Measurements from ENCODE around the gene DLGAP5.

DLGAP5 gene

GRCh38 chr14:55180006-55180405 is 11.4 kb downstream of the DLGAP5 start:
- ChIA-PET POLR2A (no interaction called here), CTCF (no interaction called here)
- TF ChIP-seq ZNF384 (IDR thresholded peaks at IDR 0.05) (no peak), L3MBTL2 (conservative IDR thresholded peaks at IDR 0.05) (no peak), LEF1 (IDR thresholded peaks at IDR 0.05; ENCODE audit: borderline replicate concordance) (no peak), CTBP1 (IDR thresholded peaks at IDR 0.05; ENCODE audit: borderline replicate concordance) (no peak), HDGF (IDR thresholded peaks at IDR 0.05; ENCODE audit: borderline replicate concordance) (no peak), PKNOX1 (IDR thresholded peaks at IDR 0.05) (no peak), NFRKB (IDR thresholded peaks at IDR 0.05) (no peak)
- no peak for DNase-seq (ENCODE audit: extremely low spot score)

GRCh38 chr14:55170526-55170925 is 20.9 kb downstream of the DLGAP5 start:
- POLR2A ChIA-PET: no interaction called here
- no peak for TF ChIP-seq TARDBP (IDR thresholded peaks at IDR 0.05)
- no peak for TF ChIP-seq FOXA1 (IDR thresholded peaks at IDR 0.05)
- TF ChIP-seq L3MBTL2 (conservative IDR thresholded peaks at IDR 0.05): no peak
- TF ChIP-seq FOXK2 (IDR thresholded peaks at IDR 0.05): no peak
- TF ChIP-seq SUZ12 (IDR thresholded peaks at IDR 0.05): no peak
- TF ChIP-seq ZNF384 (IDR thresholded peaks at IDR 0.05): no peak
- TF ChIP-seq SP1 (IDR thresholded peaks at IDR 0.05): no peak
- TF ChIP-seq LEF1 (IDR thresholded peaks at IDR 0.05; ENCODE audit: borderline replicate concordance): no peak
- no peak for TF ChIP-seq ARNT (IDR thresholded peaks at IDR 0.05)
- TF ChIP-seq CTBP1 (IDR thresholded peaks at IDR 0.05; ENCODE audit: borderline replicate concordance): no peak
- TF ChIP-seq BHLHE40 (IDR thresholded peaks at IDR 0.05; ENCODE audit: borderline replicate concordance): no peak
- no peak for TF ChIP-seq FOXM1 (IDR thresholded peaks at IDR 0.05; ENCODE audit: borderline replicate concordance)
- TF ChIP-seq NFRKB (IDR thresholded peaks at IDR 0.05): no peak
- TF ChIP-seq PKNOX1 (IDR thresholded peaks at IDR 0.05): no peak
- TF ChIP-seq ELF4 (IDR thresholded peaks at IDR 0.05): no peak
- no peak for TF ChIP-seq HDGF (IDR thresholded peaks at IDR 0.05; ENCODE audit: borderline replicate concordance)
- CTCF ChIA-PET: no interaction called here
- DNase-seq (ENCODE audit: extremely low spot score): no peak

- CTCF ChIA-PET: interaction anchor here (0.7 to 1.6 kb wide), 6 partner anchors 66 to 558 kb away, joined by 3 to 17 read pairs (median 4); partner anchors contain the start of gene MAPK1IP1L
- no peak for TF ChIP-seq FOXM1 (IDR thresholded peaks at IDR 0.05; ENCODE audit: borderline replicate concordance)
- TF ChIP-seq ZNF384 (IDR thresholded peaks at IDR 0.05): no peak
- TF ChIP-seq CTBP1 (IDR thresholded peaks at IDR 0.05; ENCODE audit: borderline replicate concordance): no peak
- no peak for TF ChIP-seq TARDBP (IDR thresholded peaks at IDR 0.05)
- no peak for TF ChIP-seq LEF1 (IDR thresholded peaks at IDR 0.05; ENCODE audit: borderline replicate concordance)
- no peak for TF ChIP-seq HDGF (IDR thresholded peaks at IDR 0.05; ENCODE audit: borderline replicate concordance)
- TF ChIP-seq L3MBTL2 (conservative IDR thresholded peaks at IDR 0.05): no peak
- TF ChIP-seq FOXA1 (IDR thresholded peaks at IDR 0.05): no peak
- TF ChIP-seq SP1 (IDR thresholded peaks at IDR 0.05): no peak
- TF ChIP-seq NFRKB (IDR thresholded peaks at IDR 0.05): no peak
- TF ChIP-seq BHLHE40 (IDR thresholded peaks at IDR 0.05; ENCODE audit: borderline replicate concordance): no peak
- no peak for TF ChIP-seq PKNOX1 (IDR thresholded peaks at IDR 0.05)
- no peak for TF ChIP-seq ELF4 (IDR thresholded peaks at IDR 0.05)
- no peak for TF ChIP-seq ARNT (IDR thresholded peaks at IDR 0.05)
- TF ChIP-seq SUZ12 (IDR thresholded peaks at IDR 0.05): no peak
- no peak for TF ChIP-seq FOXK2 (IDR thresholded peaks at IDR 0.05)
- POLR2A ChIA-PET: interaction anchor here (1.0 kb wide), 1 partner anchor 134 kb away, joined by 3 read pairs; the partner anchor contains the start of genes SOCS4 and WDHD1
- no peak for DNase-seq (ENCODE audit: extremely low spot score)
Observed at GRCh38 chr14:55160989-55161388, 30.4 kb downstream of the DLGAP5 start.

- CTCF ChIA-PET: no interaction called here
- DNase-seq (ENCODE audit: extremely low spot score): no peak
- POLR2A ChIA-PET: no interaction called here
- TF ChIP-seq ZNF384 (IDR thresholded peaks at IDR 0.05) (no peak), FOXK2 (IDR thresholded peaks at IDR 0.05) (no peak), ARNT (IDR thresholded peaks at IDR 0.05) (no peak)
Observed at GRCh38 chr14:55158412-55158811, 33.0 kb downstream of the DLGAP5 start.

GRCh38 chr14:55157080-55157479 is 34.3 kb downstream of the DLGAP5 start:
- no peak for DNase-seq (ENCODE audit: extremely low spot score)
- POLR2A ChIA-PET: interaction anchor here (1.2 kb wide), 1 partner anchor 54 kb away, joined by 3 read pairs; no protein-coding TSS in a partner anchor
- TF ChIP-seq CTBP1 (IDR thresholded peaks at IDR 0.05; ENCODE audit: borderline replicate concordance): no peak
- TF ChIP-seq LEF1 (IDR thresholded peaks at IDR 0.05; ENCODE audit: borderline replicate concordance): no peak
- no peak for TF ChIP-seq SUZ12 (IDR thresholded peaks at IDR 0.05)
- no peak for TF ChIP-seq FOXM1 (IDR thresholded peaks at IDR 0.05; ENCODE audit: borderline replicate concordance)
- no peak for TF ChIP-seq HDGF (IDR thresholded peaks at IDR 0.05; ENCODE audit: borderline replicate concordance)
- no peak for TF ChIP-seq SP1 (IDR thresholded peaks at IDR 0.05)
- CTCF ChIA-PET: no interaction called here

- ChIA-PET POLR2A (no interaction called here), CTCF (interaction anchor here (1.0 kb wide), 1 partner anchor 64 kb away, joined by 5 read pairs; no protein-coding TSS in a partner anchor)
- no peak for DNase-seq (ENCODE audit: extremely low spot score)
- no peak for TF ChIP-seq NFRKB (IDR thresholded peaks at IDR 0.05)
- TF ChIP-seq HDGF (IDR thresholded peaks at IDR 0.05; ENCODE audit: borderline replicate concordance): no peak
- no peak for TF ChIP-seq SP1 (IDR thresholded peaks at IDR 0.05)
- no peak for TF ChIP-seq ELF4 (IDR thresholded peaks at IDR 0.05)
- no peak for TF ChIP-seq FOXA1 (IDR thresholded peaks at IDR 0.05)
- TF ChIP-seq CTBP1 (IDR thresholded peaks at IDR 0.05; ENCODE audit: borderline replicate concordance): no peak
- no peak for TF ChIP-seq L3MBTL2 (conservative IDR thresholded peaks at IDR 0.05)
- no peak for TF ChIP-seq LEF1 (IDR thresholded peaks at IDR 0.05; ENCODE audit: borderline replicate concordance)
- no peak for TF ChIP-seq PKNOX1 (IDR thresholded peaks at IDR 0.05)
- TF ChIP-seq FOXK2 (IDR thresholded peaks at IDR 0.05): no peak
- no peak for TF ChIP-seq BHLHE40 (IDR thresholded peaks at IDR 0.05; ENCODE audit: borderline replicate concordance)
- TF ChIP-seq ARNT (IDR thresholded peaks at IDR 0.05): no peak
- TF ChIP-seq TARDBP (IDR thresholded peaks at IDR 0.05): no peak
- TF ChIP-seq ZNF384 (IDR thresholded peaks at IDR 0.05): no peak
Observed at GRCh38 chr14:55153951-55154350, 37.4 kb downstream of the DLGAP5 start.
